B cell (primary cell): ENCODE data around the gene CCDC83. TPM values are rescaled to one million over a fixed set of nuclear protein-coding genes. Genes with fewer than 3 reads are reported as not detected.

Experiments
- ATAC-seq: fragments of 200-7000 bp; cut with Tn5 transposase; one replicate; pipeline ENCODE4 v1.10.0; 2021; ENCODE audit warnings: low read depth, mild to moderate bottlenecking, moderate number of reproducible peaks, moderate library complexity
- CTCF ChIA-PET: fragments of 350-600 bp; sonication (Branson Sonifier 250); formaldehyde crosslinking; loops from one replicate; lab custom pipeline; 2021; ENCODE audit warnings: antibody characterized with exemption, inconsistent platforms; lab: Charles Lee
- POLR2A ChIA-PET: fragments of 350-600 bp; sonication (Branson Sonifier 250); formaldehyde crosslinking; loops from one replicate; lab custom pipeline; 2021; ENCODE audit warnings: antibody characterized with exemption; lab: Charles Lee
- DNase-seq: peaks from one replicate; pipeline ENCODE4 v3.0.0; 2013
- H2AFZ ChIP-seq: 2 replicates; pipeline ENCODE4 v1.6.1; 2012; ENCODE audit warnings: mild to moderate bottlenecking, low read depth, low read length; ENCODE audit not compliant: insufficient read depth, poor library complexity, severe bottlenecking
- H3K27ac ChIP-seq, 2 donors: 1 replicate in 1 of 2; 2 replicates in 1 of 2; pipeline ENCODE4 v1.5.1; 2012 to 2013; ENCODE audit warnings: low read length in 2 of 2, mild to moderate bottlenecking in 2 of 2, moderate library complexity in 1 of 2
- H3K27me3 ChIP-seq, 4 experiments: fragments of 200-600 bp in 1 of 4; sonication (generic) in 1 of 4; replicated peaks in 1 of 4; 1 replicate in 2 of 4; 2 replicates in 2 of 4; pipeline versions ENCODE4 v1.6.1 to v1.7.0; 2013 to 2016; ENCODE audit warnings: low read length in 3 of 4, mild to moderate bottlenecking in 2 of 4, mixed read lengths in 1 of 4, moderate library complexity in 1 of 4; ENCODE audit not compliant: insufficient read depth in 4 of 4, control insufficient read depth in 3 of 4; ENCODE audit errors: control extremely low read depth in 1 of 4
- H3K36me3 ChIP-seq, 2 experiments: replicated peaks in 1 of 2; 1 replicate in 1 of 2; 2 replicates in 1 of 2; pipeline versions ENCODE4 v1.6.1 to v1.7.1; 2013; ENCODE audit warnings: low read length in 1 of 2; ENCODE audit not compliant: insufficient read depth in 2 of 2, control insufficient read depth in 1 of 2; ENCODE audit errors: control extremely low read depth in 1 of 2, extremely low read depth in 1 of 2
- H3K4me1 ChIP-seq, 2 donors: fragments of 200-600 bp in 1 of 2; sonication (generic) in 1 of 2; 1 replicate in 1 of 2; 2 replicates in 1 of 2; pipeline versions ENCODE4 v1.5.1 to v1.6.1; 2013 to 2017; ENCODE audit warnings: low read length in 2 of 2; ENCODE audit not compliant: control insufficient read depth in 2 of 2, insufficient read depth in 2 of 2
- H3K4me2 ChIP-seq: replicated peaks from 2 replicates; pipeline ENCODE3; 2012; ENCODE audit warnings: mild to moderate bottlenecking, low read depth, low read length; ENCODE audit not compliant: poor library complexity, severe bottlenecking
- H3K4me3 ChIP-seq, 5 experiments: fragments of 200-600 bp in 1 of 5; sonication (generic) in 1 of 5; 1 replicate in 3 of 5; 2 replicates in 2 of 5; pipeline versions ENCODE4 v1.5.1 to v1.7.0; 2011 to 2016; ENCODE audit warnings: low read length in 4 of 5, mild to moderate bottlenecking in 4 of 5, low read depth in 2 of 5, control low read depth in 1 of 5, moderate library complexity in 1 of 5; ENCODE audit not compliant: insufficient read depth in 1 of 5; ENCODE audit errors: control extremely low read depth in 1 of 5, extremely low read depth in 1 of 5
- H3K79me2 ChIP-seq: fragments of 200-600 bp; sonication (generic); one replicate; pipeline ENCODE4 v1.6.0; 2016; ENCODE audit warnings: low read length; ENCODE audit not compliant: control insufficient read depth, insufficient read depth
- H3K9ac ChIP-seq: fragments of 200-600 bp; sonication (generic); 2 replicates; pipeline ENCODE4 v1.6.1; 2017; ENCODE audit warnings: mild to moderate bottlenecking, low read length, moderate library complexity
- H3K9me3 ChIP-seq, 3 donors: one replicate each; pipeline versions ENCODE4 v1.6.1 to v1.7.1; 2013; ENCODE audit warnings: low read length in 2 of 3; ENCODE audit not compliant: control insufficient read depth in 2 of 3, insufficient read depth in 1 of 3; ENCODE audit errors: control extremely low read depth in 1 of 3
- H4K20me1 ChIP-seq: 2 replicates; pipeline ENCODE4 v1.6.0; 2012; ENCODE audit warnings: mild to moderate bottlenecking, low read length; ENCODE audit not compliant: insufficient read depth, control insufficient read depth, poor library complexity, severe bottlenecking
- H3K27ac Mint-ChIP-seq: one replicate; pipeline ENCODE4 v1.8.0; 2021; ENCODE audit warnings: mixed read lengths
- H3K27me3 Mint-ChIP-seq: one replicate; pipeline ENCODE4 v1.8.0; 2021; ENCODE audit warnings: mixed read lengths
- H3K4me1 Mint-ChIP-seq: one replicate; pipeline ENCODE4 v1.8.0; 2021; ENCODE audit warnings: mixed read lengths
- H3K4me3 Mint-ChIP-seq: one replicate; pipeline ENCODE4 v1.8.0; 2021; ENCODE audit warnings: mixed read lengths
- H3K9me3 Mint-ChIP-seq: one replicate; pipeline ENCODE4 v1.8.0; 2022; ENCODE audit warnings: mixed read lengths; ENCODE audit not compliant: insufficient read depth
- EZH2 ChIP-seq: IDR thresholded peaks from 2 replicates; pipeline ENCODE4 v1.6.1; 2012; ENCODE audit warnings: borderline replicate concordance, low read depth, mild to moderate bottlenecking, moderate library complexity, low read length; ENCODE audit not compliant: insufficient read depth, poor library complexity, severe bottlenecking
- WGBS: methylation state at CpG from one replicate; pipeline ENCODE4 v1.1.5; 2013; ENCODE audit warnings: missing lambda C conversion rate; ENCODE audit not compliant: insufficient coverage; 5-methylcytosine and 5-hydroxymethylcytosine counted together
- intact Hi-C: fragments of 100-400 bp; cut with micrococcal nuclease; formaldehyde crosslinking; loops from one replicate; pipeline ENCODE4 v1.10.0; 2022
- polyA minus RNA-seq: library from RNA; depleted of rRNA, polyadenylated mRNA; stranded (reverse); fragments of >200 nt; gene quantifications from 2 replicates; pipeline ENCODE4 v1.2.3, GENCODE V29; 2012
- polyA plus RNA-seq: library from polyadenylated mRNA; depleted of rRNA; stranded (reverse); fragments of >200 nt; gene quantifications from 2 replicates; pipeline ENCODE4 v1.2.3, GENCODE V29; 2012
- total RNA-seq, 2 donors: library from RNA; stranded (reverse); fragments of 120-200 nt in 1 of 2; gene quantifications; 1 replicate in 1 of 2; 2 replicates in 1 of 2; pipeline versions ENCODE4 v1.2.3 to v1.2.4, GENCODE V29; 2013 to 2022
- TF ChIP-seq, protein P1 (sequence below): fragments of 200-600 bp; IDR thresholded peaks from one replicate; pipeline ENCODE4 v1.8.0; 2022; ENCODE audit warnings: antibody characterized with exemption, mild to moderate bottlenecking

CCDC83 gene
- total RNA-seq, result not detected in 2 replicates
- total RNA-seq (2013), result not detected
- not detected in 2 replicates for polyA plus RNA-seq
- not detected in 2 replicates for polyA minus RNA-seq

DNA sequence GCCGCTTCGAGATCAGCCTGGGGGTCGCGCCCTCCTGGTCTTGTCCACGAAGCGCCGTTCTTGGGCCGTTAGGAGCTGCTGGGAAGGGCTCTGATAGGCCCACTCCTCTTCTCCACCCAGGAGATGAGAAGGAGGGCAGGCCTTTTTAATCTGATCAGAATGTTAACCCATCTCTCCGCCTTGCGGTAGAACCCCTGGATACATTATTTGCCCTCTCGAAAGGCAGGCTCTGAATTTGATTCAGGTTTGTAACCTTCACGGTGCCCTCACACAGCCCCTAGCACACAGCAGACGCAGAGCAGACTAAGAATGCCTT lies at the start of gene CCDC83:
Gene CCDC83 (plus strand): TSS at position 43 of the 316 bp plus-strand sequence. CDS start 9,741 bp downstream, outside the sequence.
- Mint-ChIP-seq H3K27ac (peak within 1 kb of the TSS; percentile 84), H3K4me1 (peaks cover 12% of the 10 kb centered on the region), H3K4me3 (peak within 1 kb of the TSS; percentile 89), H3K9me3 (no peaks in the 10 kb centered on the region), H3K27me3 (peaks cover 11% of the 10 kb centered on the region)
- 50% methylated on average over 8 of the region's 13 CpGs for WGBS
- H3K4me3 ChIP-seq, result peak within 1 kb of the TSS; percentile 51 to 74 (median 69)
- H3K4me1 ChIP-seq, result peaks cover 3 to 11% of the 10 kb centered on the region in 2 donors
- H3K9ac ChIP-seq, result peak within 1 kb of the TSS; percentile 73
- peak within 1 kb of the TSS; percentile 81 for H3K4me2 ChIP-seq
- peak within 1 kb of the TSS; percentile 93 for H2AFZ ChIP-seq
- ChIA-PET CTCF (interaction anchor here (0.7 to 2.7 kb wide), 39 partner anchors 9 to 967 kb away, joined by 3 to 23 read pairs (median 4); partner anchors contain the start of genes DLG2, HIKESHI, PICALM and TMEM126B), POLR2A (no interaction called here)
- H4K20me1 ChIP-seq, result no peaks in the 10 kb centered on the region
- H3K79me2 ChIP-seq, result no peaks in the 10 kb centered on the region
- ATAC-seq (no peak), DNase-seq (no peak)
- intact Hi-C loops, result loop anchor here (1.0 to 10.0 kb wide), 6 partner anchors 44 to 601 kb away; partner anchors contain the start of genes CREBZF and SYTL2
- no peaks in the 10 kb centered on the region for H3K36me3 ChIP-seq
- H3K27ac ChIP-seq, result peak within 1 kb of the TSS; percentile 20 to 77
- no peaks in the 10 kb centered on the region for H3K27me3 ChIP-seq
- TF ChIP-seq, protein P1, sequence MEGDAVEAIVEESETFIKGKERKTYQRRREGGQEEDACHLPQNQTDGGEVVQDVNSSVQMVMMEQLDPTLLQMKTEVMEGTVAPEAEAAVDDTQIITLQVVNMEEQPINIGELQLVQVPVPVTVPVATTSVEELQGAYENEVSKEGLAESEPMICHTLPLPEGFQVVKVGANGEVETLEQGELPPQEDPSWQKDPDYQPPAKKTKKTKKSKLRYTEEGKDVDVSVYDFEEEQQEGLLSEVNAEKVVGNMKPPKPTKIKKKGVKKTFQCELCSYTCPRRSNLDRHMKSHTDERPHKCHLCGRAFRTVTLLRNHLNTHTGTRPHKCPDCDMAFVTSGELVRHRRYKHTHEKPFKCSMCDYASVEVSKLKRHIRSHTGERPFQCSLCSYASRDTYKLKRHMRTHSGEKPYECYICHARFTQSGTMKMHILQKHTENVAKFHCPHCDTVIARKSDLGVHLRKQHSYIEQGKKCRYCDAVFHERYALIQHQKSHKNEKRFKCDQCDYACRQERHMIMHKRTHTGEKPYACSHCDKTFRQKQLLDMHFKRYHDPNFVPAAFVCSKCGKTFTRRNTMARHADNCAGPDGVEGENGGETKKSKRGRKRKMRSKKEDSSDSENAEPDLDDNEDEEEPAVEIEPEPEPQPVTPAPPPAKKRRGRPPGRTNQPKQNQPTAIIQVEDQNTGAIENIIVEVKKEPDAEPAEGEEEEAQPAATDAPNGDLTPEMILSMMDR, result no peak
- TF ChIP-seq EZH2, result no peak
- H3K9me3 ChIP-seq, result no peaks in the 10 kb centered on the region

DNA sequence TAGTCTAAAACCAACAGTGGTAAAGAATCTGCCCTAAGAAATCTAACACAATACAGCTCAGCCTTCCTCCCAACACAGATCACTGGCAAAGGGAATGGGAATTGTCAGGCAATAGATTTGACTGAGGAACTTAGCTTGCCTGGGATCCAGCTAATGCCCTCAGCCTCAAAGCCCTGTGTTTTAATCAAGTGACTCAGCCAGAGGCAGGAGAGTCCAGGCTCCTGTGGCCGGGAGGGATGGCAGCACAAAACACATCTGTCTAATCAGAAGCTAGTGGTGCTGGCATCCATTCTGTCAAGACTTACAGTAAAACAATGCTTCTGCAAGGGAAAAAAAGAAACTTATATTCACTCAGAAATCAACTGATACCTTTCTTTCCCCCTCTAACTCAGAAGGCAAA lies 49.8 kb upstream of the CCDC83 start:
- ChIA-PET CTCF (no interaction called here), POLR2A (no interaction called here)
- TF ChIP-seq, protein P1, result no peak
- no peak for TF ChIP-seq EZH2
- Histone ChIP-seq H3K4me1 (peaks cover 8 to 14% of the 10 kb centered on the region in 2 donors), H3K4me2 (no peak overlapping the region), H3K4me3 (no peak overlapping the region), H3K36me3 (no peaks in the 10 kb centered on the region), H3K9me3 (no peaks in the 10 kb centered on the region), H3K79me2 (no peaks in the 10 kb centered on the region), H2AFZ (no peak overlapping the region), H4K20me1 (no peaks in the 10 kb centered on the region), H3K9ac (no peak overlapping the region), H3K27ac (no peak overlapping the region), H3K27me3 (peaks cover 0 to 7% (median 0%) of the 10 kb centered on the region in 4 experiments)
- no peaks in the 10 kb centered on the region for H3K9me3 Mint-ChIP-seq
- no peak for DNase-seq
- H3K4me1 Mint-ChIP-seq, result peaks cover 16% of the 10 kb centered on the region
- intact Hi-C loops, result no loop called here
- no peak for ATAC-seq
- peaks cover 10% of the 10 kb centered on the region for H3K27me3 Mint-ChIP-seq
- WGBS, result 89% methylated on average over 1 of the region's 1 CpG
- no peak overlapping the region for H3K4me3 Mint-ChIP-seq
- no peak overlapping the region for H3K27ac Mint-ChIP-seq
